ENCODE data around the gene CA4.

- TF ChIP-seq USF2 (IDR thresholded peaks at IDR 0.05) (no peak), HDAC2 (IDR thresholded peaks at IDR 0.05) (no peak), CTCF (IDR thresholded peaks at IDR 0.05) (no peak), POLR2A (IDR thresholded peaks at IDR 0.05; ENCODE audit: low read length) (no peak), JUNB (IDR thresholded peaks at IDR 0.05) (no peak), JUN (IDR thresholded peaks at IDR 0.05) (no peak), FOXS1 (CRISPR knock-in tag; IDR thresholded peaks at IDR 0.05) (no peak), SREBF2 (IDR thresholded peaks at IDR 0.05) (no peak), CHD2 (IDR thresholded peaks at IDR 0.05; ENCODE audit: low read length, partially characterized antibody) (no peak)
Observed at GRCh38 chr17:60158751-60159478, 9.1 kb downstream of the CA4 start.
